GM12874 (cell line): Measurements from ENCODE around the gene CCDC112.

Experiments used
- CTCF ChIP-seq: IDR thresholded peaks from 2 replicates; pipeline ENCODE4 v1.5.1; 2011; ENCODE audit warnings: low read depth, mild to moderate bottlenecking, control low read depth, low read length, moderate library complexity; ENCODE audit not compliant: insufficient read depth

Gene CCDC112

GRCh38 chr5:115313052-115313451, 16.6 kb upstream of the CCDC112 start:
- TF ChIP-seq CTCF: no peak

GRCh38 chr5:115309751-115310370, 13.4 kb upstream of the CCDC112 start:
- no peak for TF ChIP-seq CTCF

- TF ChIP-seq CTCF: no peak
Measured at GRCh38 chr5:115308815-115309214, 12.4 kb upstream of the CCDC112 start.

GRCh38 chr5:115306011-115306536, 9.6 kb upstream of the CCDC112 start:
- TF ChIP-seq CTCF: no peak

- TF ChIP-seq CTCF: no peak
Measured at GRCh38 chr5:115304496-115304895, 8.0 kb upstream of the CCDC112 start.

GRCh38 chr5:115298811-115299210, 2.4 kb upstream of the CCDC112 start:
- TF ChIP-seq CTCF: no peak

GRCh38 chr5:115297031-115297430, 577 bp upstream of the CCDC112 start:
- no peak for TF ChIP-seq CTCF
